ENCODE data around the gene NELL2. TPM values are rescaled to one million over a fixed set of nuclear protein-coding genes. Genes with fewer than 3 reads are reported as not detected.

NELL2 gene
- polyA plus RNA-seq, 1 of the 3 experiments (the other 2 are of a cell fraction): 0.35 TPM

- Histone ChIP-seq H3K4me3 (ENCODE audit: low read depth in 2 of 2, low read length in 1 of 2) (no peak overlapping the region), H3K36me3 (replicated peaks in 1 of 2; ENCODE audit: control insufficient read depth in 1 of 2, insufficient read depth in 2 of 2, low read length in 1 of 2) (no peaks in the 10 kb centered on the region), H2AFZ (ENCODE audit: low read depth) (no peak overlapping the region), H3K9me3 (no peaks in the 10 kb centered on the region), H3K9me2 (no peaks in the 10 kb centered on the region), H3F3A (replicated peaks; ENCODE audit: insufficient read depth) (no peaks in the 10 kb centered on the region), H3K27ac (ENCODE audit: low read depth in 2 of 2, low read length in 1 of 2) (no peak overlapping the region), H3K4me2 (no peak overlapping the region), H3K4me1 (ENCODE audit: control insufficient read depth in 1 of 2, insufficient read depth in 2 of 2, low read depth in 1 of 2, low read length in 1 of 2) (no peaks in the 10 kb centered on the region), H3K79me2 (ENCODE audit: insufficient read depth) (no peaks in the 10 kb centered on the region), H4K20me1 (ENCODE audit: insufficient read depth) (no peaks in the 10 kb centered on the region), H3K9ac (no peak overlapping the region), H3K27me3 (ENCODE audit: insufficient read depth) (no peaks in the 10 kb centered on the region)
- ChIA-PET CTCF (interaction anchor here (1.1 kb wide), 1 partner anchor 15 kb away, joined by 3 read pairs; no protein-coding TSS in a partner anchor), POLR2A (no interaction called here)
- TF ChIP-seq, protein P1, sequence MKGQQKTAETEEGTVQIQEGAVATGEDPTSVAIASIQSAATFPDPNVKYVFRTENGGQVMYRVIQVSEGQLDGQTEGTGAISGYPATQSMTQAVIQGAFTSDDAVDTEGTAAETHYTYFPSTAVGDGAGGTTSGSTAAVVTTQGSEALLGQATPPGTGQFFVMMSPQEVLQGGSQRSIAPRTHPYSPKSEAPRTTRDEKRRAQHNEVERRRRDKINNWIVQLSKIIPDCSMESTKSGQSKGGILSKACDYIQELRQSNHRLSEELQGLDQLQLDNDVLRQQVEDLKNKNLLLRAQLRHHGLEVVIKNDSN (IDR thresholded peaks at IDR 0.05; ENCODE audit: borderline replicate concordance, low read depth): no peak
- TF ChIP-seq MEF2A (IDR thresholded peaks at IDR 0.05; ENCODE audit: borderline replicate concordance, low read depth) (no peak), NFIC (IDR thresholded peaks at IDR 0.05; ENCODE audit: borderline replicate concordance) (no peak), USF2 (IDR thresholded peaks at IDR 0.05; ENCODE audit: borderline replicate concordance, low read depth, low read length) (no peak), FOXJ3 (CRISPR knock-in tag; IDR thresholded peaks at IDR 0.05) (no peak), TEAD4 (IDR thresholded peaks at IDR 0.05; ENCODE audit: borderline replicate concordance, insufficient read depth) (no peak), RCOR1 (IDR thresholded peaks at IDR 0.05; ENCODE audit: low read length) (no peak), POLR2AphosphoS5 (IDR thresholded peaks at IDR 0.05; ENCODE audit: low read depth, low read length) (no peak), TAF1 (IDR thresholded peaks at IDR 0.05; ENCODE audit: borderline replicate concordance, low read depth, low read length) (no peak), MAX (IDR thresholded peaks at IDR 0.05; ENCODE audit: low read depth) (no peak), JUND (IDR thresholded peaks at IDR 0.05) (no peak), MXI1 (IDR thresholded peaks at IDR 0.05; ENCODE audit: low read depth, low read length) (no peak), SMC3 (IDR thresholded peaks at IDR 0.05; ENCODE audit: low read depth, low read length) (no peak), FOSL2 (IDR thresholded peaks at IDR 0.05; ENCODE audit: borderline replicate concordance, low read depth) (no peak), RAD21 (IDR thresholded peaks at IDR 0.05; ENCODE audit: low read length) (no peak), RFX5 (IDR thresholded peaks at IDR 0.05; ENCODE audit: low read length) (no peak), GABPA (IDR thresholded peaks at IDR 0.05; ENCODE audit: low read depth) (no peak), YY1 (IDR thresholded peaks at IDR 0.05; ENCODE audit: low read depth) (no peak), PBX3 (IDR thresholded peaks at IDR 0.05) (no peak)
- no peak for DNase-seq
These were observed 385.9 kb downstream of the NELL2 start for GRCh38 chr12:44490181-44490580.

Measured in SK-N-SH (cell line).